K562 (cell line): ENCODE measurements around the gene KIF26B. TPM values are rescaled to one million over a fixed set of nuclear protein-coding genes. Genes with fewer than 3 reads are reported as not detected.

ENCODE experiments used
- ATF1 ChIP-seq, 2 experiments: fragments of 450-650 bp in 1 of 2; IDR thresholded peaks; 2 replicates each; pipeline ENCODE4 v1.6.1; 2016; ENCODE audit warnings: missing compliant biosample characterization in 1 of 2, missing genetic modification characterization in 1 of 2
- BMI1 ChIP-seq: fragments of 150-350 bp; IDR thresholded peaks from 2 replicates; pipeline ENCODE4 v1.6.1; 2014; ENCODE audit warnings: low read length
- C11orf30 ChIP-seq: fragments of 450-650 bp; IDR thresholded peaks from 2 replicates; pipeline ENCODE4 v1.6.1; 2016; ENCODE audit warnings: low read depth, mild to moderate bottlenecking
- CBFA2T2 ChIP-seq: fragments of 450-650 bp; conservative IDR thresholded peaks from 2 replicates; pipeline ENCODE4 v1.6.1; 2017; ENCODE audit warnings: mild to moderate bottlenecking
- CSDE1 ChIP-seq, 2 experiments: fragments of 450-650 bp; IDR thresholded peaks; 2 replicates each; pipeline ENCODE4 v1.6.1; 2016; ENCODE audit warnings: mild to moderate bottlenecking in 1 of 2
- EP300 ChIP-seq: IDR thresholded peaks from 2 replicates; pipeline ENCODE4 v1.6.1; 2012; ENCODE audit warnings: low read length, improper control_type of control experiment
- HDAC1 ChIP-seq, 2 experiments: fragments of 450-650 bp; IDR thresholded peaks; 2 replicates each; pipeline ENCODE4 v1.6.1; 2016 to 2017; ENCODE audit warnings: inconsistent platforms in 1 of 2, mild to moderate bottlenecking in 1 of 2, moderate library complexity in 1 of 2
- HDAC2 ChIP-seq: fragments of 450-650 bp; IDR thresholded peaks from 2 replicates; pipeline ENCODE4 v1.6.1; 2016; ENCODE audit warnings: mild to moderate bottlenecking
- KLF16 ChIP-seq: IDR thresholded peaks from 2 replicates; pipeline ENCODE4 v1.6.1; 2016; ENCODE audit warnings: antibody characterized with exemption
- MTA2 ChIP-seq: fragments of 450-650 bp; IDR thresholded peaks from 2 replicates; pipeline ENCODE4 v1.6.1; 2016; ENCODE audit warnings: low read depth
- MTF1 ChIP-seq: fragments of 250-450 bp; sonication (Bioruptor Pico); IDR thresholded peaks from 2 replicates; pipeline ENCODE4 v1.9.0; 2021; ENCODE audit warnings: moderate library complexity, mild to moderate bottlenecking, inconsistent platforms, borderline replicate concordance
- NFIC ChIP-seq: fragments of 450-650 bp; IDR thresholded peaks from 2 replicates; pipeline ENCODE4 v1.6.1; 2017; ENCODE audit warnings: mild to moderate bottlenecking, inconsistent platforms
- POLR2G ChIP-seq: fragments of 200-400 bp; formaldehyde crosslinking; IDR thresholded peaks from 2 replicates; pipeline ENCODE4 v1.6.1; 2017; ENCODE audit warnings: low read depth, mild to moderate bottlenecking, antibody characterized with exemption, low read length, moderate library complexity
- RNF2 ChIP-seq: sonication (generic); IDR thresholded peaks from 2 replicates; pipeline ENCODE4 v1.6.1; 2016
- RUNX1 ChIP-seq: sonication (generic); IDR thresholded peaks from 2 replicates; pipeline ENCODE4 v1.6.1; 2016; ENCODE audit warnings: antibody characterized with exemption, low read depth
- SMAD3 ChIP-seq: fragments of 450-650 bp; formaldehyde crosslinking; conservative IDR thresholded peaks from 2 replicates; pipeline ENCODE4 v1.4.0; 2020; ENCODE audit warnings: mild to moderate bottlenecking
- SP2 ChIP-seq: IDR thresholded peaks from 2 replicates; pipeline ENCODE4 v1.6.1; 2011; ENCODE audit warnings: mild to moderate bottlenecking, low read depth, low read length, moderate library complexity; ENCODE audit not compliant: poor library complexity, severe bottlenecking; ENCODE audit errors: extremely low read depth
- SPI1 ChIP-seq: IDR thresholded peaks from 2 replicates; pipeline ENCODE4 v1.6.1; 2011; ENCODE audit warnings: low read depth, low read length, control low read depth, borderline replicate concordance
- TEAD4 ChIP-seq, 2 experiments: sonication (generic) in 1 of 2; formaldehyde crosslinking in 1 of 2; IDR thresholded peaks; 2 replicates each; pipeline versions ENCODE4 v1.6.1 to v1.8.0; 2012 to 2022; ENCODE audit warnings: borderline replicate concordance in 1 of 2, inconsistent platforms in 1 of 2, low read length in 1 of 2, mild to moderate bottlenecking in 1 of 2, missing genetic modification reagents in 1 of 2
- ZFPM2 ChIP-seq: fragments of 250-450 bp; sonication (Bioruptor Pico); IDR thresholded peaks from 2 replicates; pipeline ENCODE4 v1.5.1; 2022; ENCODE audit warnings: mild to moderate bottlenecking
- ZNF354B ChIP-seq: fragments of 250-450 bp; sonication (Bioruptor Pico); IDR thresholded peaks from 2 replicates; pipeline ENCODE4 v1.4.0; 2020
- ZNF785 ChIP-seq: fragments of 250-450 bp; sonication (Bioruptor Pico); IDR thresholded peaks from 2 replicates; pipeline ENCODE4 v1.4.0; 2020; ENCODE audit warnings: mild to moderate bottlenecking
- polyA plus RNA-seq, 8 experiments: library from polyadenylated mRNA; depleted of rRNA in 4 of 8; stranded (reverse) in 5 of 8; unstranded in 3 of 8; fragments of >200 nt; fragmentation: Nextera tagmentation in 2 of 8; fragmentation: Illumina TruSeq in 1 of 8; extraction: Ambion mirVana in 2 of 8; extraction: Trizol in 1 of 8; gene quantifications; 2 replicates each; pipeline versions ENCODE4 v1.2.1 to v1.2.3, GENCODE V29; 2011 to 2014; ENCODE audit warnings: inconsistent platforms in 1 of 8, missing spikeins in 1 of 8
- total RNA-seq, 7 experiments: library from RNA; depleted of rRNA in 6 of 7; stranded (reverse); fragments of >200 nt in 6 of 7; fragmentation: Illumina TruSeq in 2 of 7; extraction: Trizol in 2 of 7; gene quantifications; 2 replicates each; pipeline versions ENCODE4 v1.2.1 to v1.2.3, GENCODE V29; 2011 to 2021; ENCODE audit warnings: low replicate concordance in 1 of 7
- TF ChIP-seq, protein P1 (sequence below): fragments of 250-450 bp; sonication (Bioruptor Pico); IDR thresholded peaks from 2 replicates; pipeline ENCODE4 v1.4.0; 2020
- TF ChIP-seq, protein P2 (sequence below), 2 experiments: fragments of 450-650 bp; conservative IDR thresholded peaks; 2 replicates each; pipeline ENCODE4 v1.6.1; 2017; ENCODE audit warnings: mild to moderate bottlenecking in 2 of 2, moderate library complexity in 2 of 2
- TF ChIP-seq, protein P3 (sequence below): fragments of 450-650 bp; formaldehyde crosslinking; conservative IDR thresholded peaks from 2 replicates; pipeline ENCODE4 v1.4.0; 2022; ENCODE audit warnings: mild to moderate bottlenecking, missing genetic modification characterization

KIF26B gene
- total and polyA plus RNA-seq, 9 of the 15 experiments (the other 6 are each of a cell fraction or from before 2014, with no cell fraction given): 0.02 to 0.08 (median 0.03) TPM; not detected in 6

DNA sequence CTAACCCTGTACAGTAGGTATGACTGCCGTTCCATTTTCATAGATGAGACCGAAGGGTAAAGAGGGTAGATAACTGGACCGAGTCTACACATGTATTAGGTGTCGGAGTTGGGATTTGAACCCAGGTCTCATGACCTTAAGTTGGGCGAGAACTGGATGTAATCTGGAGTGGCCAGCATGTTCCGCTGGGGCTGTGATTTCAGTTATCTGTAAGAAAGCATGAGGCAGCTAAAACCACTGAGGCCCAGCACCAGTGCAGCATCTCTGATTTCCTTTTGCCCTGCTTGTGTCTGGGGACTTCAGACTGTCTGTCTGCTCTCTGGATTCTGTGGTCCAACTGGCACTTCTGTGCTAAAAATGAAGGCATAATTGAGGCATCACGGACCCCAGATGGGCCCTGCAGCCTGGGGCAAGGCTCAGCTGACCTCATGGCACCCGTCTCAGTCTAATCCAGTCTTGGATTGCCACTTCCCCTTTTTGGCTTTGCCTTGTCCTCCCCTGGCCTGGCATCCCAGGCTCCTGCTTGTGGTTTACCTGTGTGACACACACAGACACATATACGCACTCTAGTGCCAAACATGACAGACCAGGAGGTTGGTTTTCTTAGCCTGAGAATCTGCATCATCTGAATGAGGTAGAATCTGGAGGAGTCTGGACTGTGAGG lies 180.2 kb downstream of the KIF26B start (continued):
- TF ChIP-seq ZNF785 (CRISPR knock-in tag) (no peak), MTF1 (no peak), NFIC (0 out of 2 replicates have a peak, but pooled peaks have one; percentile 11), ATF1 (CRISPR knock-in tag; IDR thresholded peaks at IDR 0.05) (no peak), ATF1 (tag; IDR thresholded peaks at IDR 0.05) (no peak), CBFA2T2 (peak; percentile 77), SPI1 (peak; percentile 97), HDAC1 (IDR thresholded peaks at IDR 0.05) (peak; percentile 77 to 92; a peak in 3 of 4 replicates), C11orf30 (no peak), MTA2 (peak; percentile 61), ZNF354B (CRISPR knock-in tag) (no peak), TEAD4 (IDR thresholded peaks at IDR 0.05; ENCODE audit: low read length) (peak; percentile 79), TEAD4 (CRISPR knock-in tag; IDR thresholded peaks at IDR 0.05; ENCODE audit: borderline replicate concordance) (no peak), ZFPM2 (CRISPR knock-in tag) (no peak), POLR2G (no peak), SP2 (no peak), HDAC2 (peak; percentile 97), BMI1 (no peak), RNF2 (no peak), SMAD3 (CRISPR knock-in tag) (no peak), KLF16 (0 out of 2 replicates have a peak, but pooled peaks have one; percentile 43), CSDE1 (IDR thresholded peaks at IDR 0.05) (no peak), EP300 (peak; percentile 34; the same call in 1 of the 2 replicates), RUNX1 (peak; percentile 38; the same call in 1 of the 2 replicates)
- TF ChIP-seq, protein P1, sequence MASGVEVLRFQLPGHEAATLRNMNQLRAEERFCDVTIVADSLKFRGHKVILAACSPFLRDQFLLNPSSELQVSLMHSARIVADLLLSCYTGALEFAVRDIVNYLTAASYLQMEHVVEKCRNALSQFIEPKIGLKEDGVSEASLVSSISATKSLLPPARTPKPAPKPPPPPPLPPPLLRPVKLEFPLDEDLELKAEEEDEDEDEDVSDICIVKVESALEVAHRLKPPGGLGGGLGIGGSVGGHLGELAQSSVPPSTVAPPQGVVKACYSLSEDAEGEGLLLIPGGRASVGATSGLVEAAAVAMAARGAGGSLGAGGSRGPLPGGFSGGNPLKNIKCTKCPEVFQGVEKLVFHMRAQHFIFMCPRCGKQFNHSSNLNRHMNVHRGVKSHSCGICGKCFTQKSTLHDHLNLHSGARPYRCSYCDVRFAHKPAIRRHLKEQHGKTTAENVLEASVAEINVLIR (CRISPR knock-in tag): no peak
- TF ChIP-seq, protein P2, sequence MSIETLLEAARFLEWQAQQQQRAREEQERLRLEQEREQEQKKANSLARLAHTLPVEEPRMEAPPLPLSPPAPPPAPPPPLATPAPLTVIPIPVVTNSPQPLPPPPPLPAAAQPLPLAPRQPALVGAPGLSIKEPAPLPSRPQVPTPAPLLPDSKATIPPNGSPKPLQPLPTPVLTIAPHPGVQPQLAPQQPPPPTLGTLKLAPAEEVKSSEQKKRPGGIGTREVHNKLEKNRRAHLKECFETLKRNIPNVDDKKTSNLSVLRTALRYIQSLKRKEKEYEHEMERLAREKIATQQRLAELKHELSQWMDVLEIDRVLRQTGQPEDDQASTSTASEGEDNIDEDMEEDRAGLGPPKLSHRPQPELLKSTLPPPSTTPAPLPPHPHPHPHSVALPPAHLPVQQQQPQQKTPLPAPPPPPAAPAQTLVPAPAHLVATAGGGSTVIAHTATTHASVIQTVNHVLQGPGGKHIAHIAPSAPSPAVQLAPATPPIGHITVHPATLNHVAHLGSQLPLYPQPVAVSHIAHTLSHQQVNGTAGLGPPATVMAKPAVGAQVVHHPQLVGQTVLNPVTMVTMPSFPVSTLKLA (conservative IDR thresholded peaks at IDR 0.05): 0 out of 4 replicates have a peak, but pooled peaks of 1 of the 2 experiments have one; percentile 32
- TF ChIP-seq, protein P3, sequence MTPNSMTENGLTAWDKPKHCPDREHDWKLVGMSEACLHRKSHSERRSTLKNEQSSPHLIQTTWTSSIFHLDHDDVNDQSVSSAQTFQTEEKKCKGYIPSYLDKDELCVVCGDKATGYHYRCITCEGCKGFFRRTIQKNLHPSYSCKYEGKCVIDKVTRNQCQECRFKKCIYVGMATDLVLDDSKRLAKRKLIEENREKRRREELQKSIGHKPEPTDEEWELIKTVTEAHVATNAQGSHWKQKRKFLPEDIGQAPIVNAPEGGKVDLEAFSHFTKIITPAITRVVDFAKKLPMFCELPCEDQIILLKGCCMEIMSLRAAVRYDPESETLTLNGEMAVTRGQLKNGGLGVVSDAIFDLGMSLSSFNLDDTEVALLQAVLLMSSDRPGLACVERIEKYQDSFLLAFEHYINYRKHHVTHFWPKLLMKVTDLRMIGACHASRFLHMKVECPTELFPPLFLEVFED (CRISPR knock-in tag): no peak
